HG03066 (cell line): Measurements from ENCODE around the gene CHRM4.

Experiments used
- ATAC-seq: cut with Tn5 transposase; IDR thresholded peaks from one replicate; pipeline ENCODE4 v1.9.1; 2021; ENCODE audit warnings: low read depth; ENCODE audit not compliant: unreplicated experiment

Gene CHRM4

GRCh38 chr11:46351148-46351547, 40.4 kb downstream of the CHRM4 start:
- no peak for ATAC-seq

DNA sequence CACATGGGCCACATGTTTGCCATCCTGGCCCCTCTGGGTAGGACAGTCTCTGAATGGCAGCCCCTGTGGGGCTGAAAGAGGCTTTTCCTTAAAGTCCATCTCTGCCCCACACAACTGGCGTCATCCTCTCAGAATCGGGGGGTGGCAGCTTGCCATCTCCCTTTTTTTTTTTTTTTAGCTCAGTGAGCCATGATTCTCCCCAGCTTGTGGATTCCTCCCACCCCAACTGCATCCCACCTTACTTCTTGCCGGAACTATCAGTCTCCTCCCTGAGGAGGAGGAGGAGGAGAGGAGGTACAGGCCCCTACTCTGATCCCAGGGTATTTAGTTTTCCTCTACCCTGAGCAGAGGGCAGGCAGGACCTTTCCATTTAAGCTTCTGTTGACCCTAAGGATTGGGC, 40.9 kb downstream of the CHRM4 start:
- ATAC-seq = no peak

GRCh38 chr11:46348566-46349401, 42.8 kb downstream of the CHRM4 start:
- ATAC-seq = no peak

DNA sequence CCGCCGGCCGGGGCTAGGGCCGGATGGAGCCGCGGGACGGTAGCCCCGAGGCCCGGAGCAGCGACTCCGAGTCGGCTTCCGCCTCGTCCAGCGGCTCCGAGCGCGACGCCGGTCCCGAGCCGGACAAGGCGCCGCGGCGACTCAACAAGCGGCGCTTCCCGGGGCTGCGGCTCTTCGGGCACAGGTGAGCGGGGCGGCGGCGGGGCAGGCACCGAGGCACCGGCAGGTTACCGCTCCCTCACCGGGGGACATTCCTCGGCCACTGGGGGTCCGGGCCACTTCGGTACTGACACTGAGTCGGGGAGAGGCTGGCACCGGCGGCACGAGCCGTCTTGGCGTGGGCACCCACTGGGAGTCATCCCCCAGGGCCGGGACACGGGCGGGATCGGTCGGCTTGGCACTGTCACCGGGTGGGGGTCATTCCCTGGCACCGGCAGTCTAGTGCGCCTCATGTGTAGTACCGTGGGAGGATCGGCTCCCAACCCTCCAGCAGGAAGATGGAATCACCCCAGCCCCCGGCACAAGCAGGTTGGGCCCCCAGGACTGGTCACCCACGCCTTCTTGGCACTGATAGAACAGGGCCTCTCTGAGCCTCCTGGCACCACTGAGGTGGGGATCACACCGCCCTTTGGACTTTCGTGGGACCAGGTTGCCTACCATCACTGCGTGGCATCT, 43.8 kb downstream of the CHRM4 start:
- ATAC-seq = no peak

GRCh38 chr11:46346886-46347636, 44.5 kb downstream of the CHRM4 start, which contains the start of gene DGKZ:
Gene DGKZ (plus strand): TSS chr11:46347463. CDS start chr11:46347660, 197 bp downstream.
- peak; percentile 58 for ATAC-seq

DNA sequence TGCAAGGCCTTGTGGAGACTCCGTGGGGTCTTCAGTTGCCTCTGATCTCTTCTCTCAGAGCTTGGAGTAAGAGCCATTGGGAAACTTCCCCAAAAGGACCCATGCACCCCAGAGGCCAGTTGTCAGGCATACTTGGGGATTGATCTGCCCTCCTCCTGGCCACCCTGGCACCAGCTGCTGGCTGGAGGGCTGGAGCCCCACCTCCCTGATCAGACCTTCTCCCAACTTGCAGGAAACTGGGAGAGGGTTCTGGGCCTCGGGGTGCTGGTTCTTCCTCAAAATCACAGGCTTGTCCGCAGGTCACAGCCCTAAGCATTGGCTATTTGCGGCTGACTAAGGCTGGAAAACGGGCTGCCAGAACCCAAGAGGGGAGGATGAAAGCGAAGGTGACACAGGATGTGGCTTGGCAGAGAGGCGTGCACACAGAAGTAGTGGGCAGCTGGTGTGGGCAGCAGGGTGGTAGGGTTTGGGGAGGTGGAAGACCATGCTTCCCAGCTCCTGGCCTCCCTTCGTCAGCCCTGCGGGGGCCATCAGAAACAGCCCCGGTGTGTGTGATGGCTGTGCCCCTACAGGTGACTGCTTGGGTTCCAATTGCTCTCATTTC, 45.6 kb downstream of the CHRM4 start:
- ATAC-seq = no peak

- ATAC-seq = no peak
These were observed 46.4 kb downstream of the CHRM4 start for GRCh38 chr11:46345131-46345597.

DNA sequence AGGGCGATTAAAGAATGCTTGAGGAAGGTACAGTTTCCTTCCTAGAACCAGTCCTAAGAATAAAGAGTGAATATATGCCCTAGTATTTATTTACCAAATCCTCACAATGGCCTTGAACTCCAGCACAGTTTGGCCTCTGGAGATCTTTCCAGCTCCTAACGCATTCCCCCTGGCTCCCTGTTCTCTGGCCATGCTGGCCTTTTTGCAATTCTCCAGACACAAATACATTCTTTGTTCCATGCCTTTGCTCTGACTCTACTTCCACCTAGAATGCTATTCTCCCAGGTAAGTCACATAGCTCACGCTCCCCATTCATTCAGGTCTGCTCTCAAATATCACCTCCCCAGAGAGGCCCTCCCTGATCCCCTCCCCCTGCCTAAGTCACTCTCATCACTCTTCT, 48.1 kb downstream of the CHRM4 start:
- no peak for ATAC-seq

DNA sequence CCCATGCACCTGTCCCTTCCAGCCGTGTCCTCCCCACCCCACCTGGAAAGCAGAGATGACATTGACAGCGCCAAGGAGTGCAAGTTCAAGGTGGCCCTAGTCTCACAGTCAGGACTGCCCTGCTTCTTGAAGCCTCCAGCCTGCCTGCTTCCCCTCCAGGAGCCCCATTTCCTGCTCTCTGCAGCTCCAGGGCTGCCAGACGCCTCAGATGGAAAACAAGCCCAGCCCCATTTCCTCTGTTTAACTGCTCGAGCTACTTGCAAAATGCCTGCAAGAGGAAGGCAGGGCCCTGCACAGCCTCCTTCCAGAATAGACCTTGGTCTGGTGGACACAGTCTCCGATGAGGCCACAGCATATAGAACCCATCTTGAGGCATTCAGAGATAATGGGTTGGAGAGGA, 49.3 kb downstream of the CHRM4 start:
- ATAC-seq = no peak

DNA sequence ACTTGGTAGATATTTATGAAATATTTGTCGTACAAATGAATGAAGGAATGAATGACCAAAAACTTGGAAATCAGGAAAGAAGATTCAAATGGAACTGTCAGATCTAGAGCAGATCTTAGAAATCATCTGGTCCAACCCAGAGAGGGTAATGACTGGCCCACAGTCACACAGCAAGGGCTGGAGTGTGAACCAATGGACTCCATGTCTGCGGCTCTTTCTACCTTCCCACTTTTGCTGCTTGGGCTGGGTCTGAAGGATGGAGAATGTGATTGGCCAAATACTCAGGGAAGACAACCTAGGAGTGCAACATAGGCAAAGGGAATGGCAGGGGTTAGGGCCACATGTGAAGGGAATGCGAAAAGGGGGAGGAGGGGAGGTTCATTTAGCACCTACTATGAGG, 50.1 kb downstream of the CHRM4 start:
- ATAC-seq = no peak

DNA sequence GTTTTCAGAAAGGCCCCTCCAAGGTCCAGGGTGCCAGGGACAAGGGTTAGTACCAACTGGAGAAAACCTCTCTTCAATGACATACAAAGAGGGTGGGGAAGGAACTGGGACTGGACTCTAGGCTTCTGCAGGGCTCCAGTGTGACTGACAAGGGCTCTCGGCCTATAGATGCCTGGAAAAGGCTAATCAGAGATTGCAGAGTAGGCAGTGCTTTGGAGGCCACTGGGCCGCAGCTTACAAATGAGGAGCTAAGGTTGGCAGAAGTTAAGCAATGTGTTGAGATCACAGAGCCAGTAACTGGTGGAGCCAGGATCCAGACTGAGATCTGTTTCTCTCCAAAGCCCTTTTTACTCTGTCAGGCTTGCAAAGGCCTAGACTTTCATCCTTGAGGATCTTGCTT, 51.8 kb downstream of the CHRM4 start:
- no peak for ATAC-seq

DNA sequence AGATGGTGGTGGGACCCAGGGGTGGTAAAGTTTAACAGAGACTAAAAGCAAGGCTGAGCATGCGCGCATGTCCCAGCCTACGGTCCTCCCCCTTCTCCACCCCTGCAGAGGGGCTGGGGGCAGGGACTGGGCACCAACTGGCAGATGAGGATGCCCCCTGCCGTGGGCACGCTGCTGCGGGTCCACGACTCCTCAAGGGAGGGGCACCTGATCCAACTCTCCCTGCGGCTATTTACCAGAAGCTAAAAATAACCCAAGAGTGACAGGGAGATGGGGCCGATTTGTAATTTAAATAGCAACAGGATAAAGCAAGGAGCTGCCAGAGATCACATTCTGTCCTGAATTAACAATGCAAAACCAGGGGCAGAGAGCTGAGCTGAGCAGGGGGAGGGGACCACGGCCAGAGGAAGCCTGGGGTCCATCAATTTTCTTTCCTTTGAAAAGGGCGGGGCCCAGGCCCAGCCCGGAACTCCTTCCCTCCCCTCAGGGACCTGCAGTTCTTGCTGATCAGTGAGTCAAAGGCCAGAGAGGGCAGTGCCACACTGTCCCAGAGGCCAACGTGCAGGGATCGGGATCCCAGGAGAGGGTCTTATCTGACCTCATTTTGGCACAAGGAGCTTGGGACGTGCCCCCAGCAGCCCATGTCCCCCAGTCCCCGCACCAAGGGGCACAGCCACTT, 52.4 kb downstream of the CHRM4 start:
- no peak for ATAC-seq

DNA sequence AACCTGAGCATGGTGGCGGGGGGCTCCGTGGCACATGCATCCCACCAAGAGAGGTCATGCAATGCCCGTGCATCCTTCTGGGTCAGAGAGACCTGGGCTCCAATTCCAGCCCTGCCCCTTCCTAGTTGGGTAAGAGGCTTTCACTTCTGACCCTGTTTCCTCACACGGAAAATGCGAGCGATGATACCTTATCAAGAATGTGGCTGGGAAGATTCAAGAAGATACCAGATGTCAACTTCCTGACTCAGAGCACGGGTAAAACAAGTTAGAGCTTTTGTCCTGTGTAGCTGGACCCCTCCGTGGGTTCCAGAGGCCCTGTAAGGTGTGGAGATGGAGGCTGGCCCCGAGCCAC, 53.0 kb downstream of the CHRM4 start:
- no peak for ATAC-seq

GRCh38 chr11:46337626-46338345, 53.8 kb downstream of the CHRM4 start:
- no peak for ATAC-seq

GRCh38 chr11:46336563-46337180, 54.9 kb downstream of the CHRM4 start:
- ATAC-seq = no peak

DNA sequence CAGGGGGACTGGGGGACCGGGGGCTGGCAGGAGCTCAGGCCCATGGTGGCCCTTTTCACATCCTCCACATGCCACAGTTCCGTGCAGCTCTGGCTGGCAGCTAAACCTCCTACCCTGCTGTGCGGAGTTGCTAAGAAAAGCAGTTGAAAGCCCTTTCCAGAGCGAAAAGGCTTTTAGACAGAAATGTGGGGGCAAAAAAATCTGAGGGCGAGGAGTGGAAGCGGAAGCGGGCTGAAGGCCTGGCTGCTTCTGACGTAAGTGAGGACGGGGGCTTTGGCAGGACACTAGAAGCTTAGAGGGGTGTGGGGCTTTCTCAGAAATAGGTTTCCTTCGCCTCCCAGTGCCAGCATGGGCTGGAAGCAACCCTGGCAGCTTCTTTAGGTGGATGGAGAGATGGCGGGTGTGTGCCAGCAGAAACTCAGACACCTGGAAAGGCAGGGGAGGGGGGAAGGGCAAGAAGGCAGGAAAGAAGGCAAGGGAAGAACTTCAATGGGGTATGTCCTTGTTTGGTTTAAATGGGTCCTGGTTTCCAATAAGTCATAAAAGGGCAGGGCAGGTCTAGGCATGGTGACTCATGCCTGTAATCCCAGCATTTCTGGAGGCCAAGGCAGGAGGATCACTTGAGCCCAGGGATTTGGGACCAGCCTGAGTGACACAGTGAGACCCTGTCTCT, 55.5 kb downstream of the CHRM4 start:
- ATAC-seq = no peak

DNA sequence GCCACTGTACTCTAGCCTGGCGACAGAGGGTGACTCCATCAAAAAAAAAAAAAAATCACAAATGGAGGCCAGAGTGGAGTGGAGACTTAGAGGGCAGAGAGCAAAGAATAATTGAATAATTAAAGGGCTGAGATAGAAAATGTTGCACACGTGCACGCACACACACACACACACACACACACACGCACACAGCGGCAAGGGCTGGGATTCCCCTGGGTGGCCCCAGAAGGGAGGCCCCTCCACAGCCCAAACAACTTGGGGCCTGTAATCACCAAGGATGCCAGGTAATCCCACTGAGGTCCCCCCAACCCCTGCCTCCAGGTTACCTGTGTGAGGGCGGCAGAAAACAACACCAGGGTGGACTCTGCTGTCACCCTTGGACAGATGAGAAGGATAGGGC, 56.3 kb downstream of the CHRM4 start:
- ATAC-seq = no peak

GRCh38 chr11:46334211-46334610, 57.4 kb downstream of the CHRM4 start:
- ATAC-seq = no peak
